Peyer's patch (tissue), 4 donors: Measurements from ENCODE around the gene LRRC57.

Source experiments
- POLR2A ChIP-seq, 2 donors: fragments of 450-650 bp; IDR thresholded peaks; one replicate each; pipeline ENCODE4 v1.5.1; 2017; ENCODE audit warnings: antibody characterized with exemption in 2 of 2, mild to moderate bottlenecking in 2 of 2, moderate library complexity in 2 of 2
- TF ChIP-seq, protein P1 (sequence below), 6 experiments: fragments of 450-650 bp in 4 of 6; fragments of 200-600 bp in 2 of 6; sonication (generic) in 1 of 6; IDR thresholded peaks; one replicate each; pipeline ENCODE4 v1.5.1; 2017 to 2019; ENCODE audit warnings: antibody characterized with exemption in 6 of 6, mild to moderate bottlenecking in 3 of 6, moderate library complexity in 1 of 6

GRCh38 chr15:42548249-42549031 lies at the start of gene LRRC57, which contains the start of gene HAUS2:
- TF ChIP-seq, protein P1, sequence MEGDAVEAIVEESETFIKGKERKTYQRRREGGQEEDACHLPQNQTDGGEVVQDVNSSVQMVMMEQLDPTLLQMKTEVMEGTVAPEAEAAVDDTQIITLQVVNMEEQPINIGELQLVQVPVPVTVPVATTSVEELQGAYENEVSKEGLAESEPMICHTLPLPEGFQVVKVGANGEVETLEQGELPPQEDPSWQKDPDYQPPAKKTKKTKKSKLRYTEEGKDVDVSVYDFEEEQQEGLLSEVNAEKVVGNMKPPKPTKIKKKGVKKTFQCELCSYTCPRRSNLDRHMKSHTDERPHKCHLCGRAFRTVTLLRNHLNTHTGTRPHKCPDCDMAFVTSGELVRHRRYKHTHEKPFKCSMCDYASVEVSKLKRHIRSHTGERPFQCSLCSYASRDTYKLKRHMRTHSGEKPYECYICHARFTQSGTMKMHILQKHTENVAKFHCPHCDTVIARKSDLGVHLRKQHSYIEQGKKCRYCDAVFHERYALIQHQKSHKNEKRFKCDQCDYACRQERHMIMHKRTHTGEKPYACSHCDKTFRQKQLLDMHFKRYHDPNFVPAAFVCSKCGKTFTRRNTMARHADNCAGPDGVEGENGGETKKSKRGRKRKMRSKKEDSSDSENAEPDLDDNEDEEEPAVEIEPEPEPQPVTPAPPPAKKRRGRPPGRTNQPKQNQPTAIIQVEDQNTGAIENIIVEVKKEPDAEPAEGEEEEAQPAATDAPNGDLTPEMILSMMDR (IDR thresholded peaks at IDR 0.05), result peak in 2 of 6 experiments; percentile 3 to 6
- peak; percentile 92 for TF ChIP-seq POLR2A (IDR thresholded peaks at IDR 0.05)
